Stimulated activated CD8-positive, alpha-beta memory T cell treated with anti-CD3 and anti-CD28 coated beads, Interleukin-2, amount 100 ng/mL, for 48 hours (primary cell): ENCODE measurements around the gene STAB1.

ENCODE experiments used
- DNase-seq, 2 donors: peaks; one replicate each; pipeline ENCODE4 v3.0.0-alpha.2; 2020; ENCODE audit warnings: low read depth in 2 of 2

Gene STAB1, protein sequence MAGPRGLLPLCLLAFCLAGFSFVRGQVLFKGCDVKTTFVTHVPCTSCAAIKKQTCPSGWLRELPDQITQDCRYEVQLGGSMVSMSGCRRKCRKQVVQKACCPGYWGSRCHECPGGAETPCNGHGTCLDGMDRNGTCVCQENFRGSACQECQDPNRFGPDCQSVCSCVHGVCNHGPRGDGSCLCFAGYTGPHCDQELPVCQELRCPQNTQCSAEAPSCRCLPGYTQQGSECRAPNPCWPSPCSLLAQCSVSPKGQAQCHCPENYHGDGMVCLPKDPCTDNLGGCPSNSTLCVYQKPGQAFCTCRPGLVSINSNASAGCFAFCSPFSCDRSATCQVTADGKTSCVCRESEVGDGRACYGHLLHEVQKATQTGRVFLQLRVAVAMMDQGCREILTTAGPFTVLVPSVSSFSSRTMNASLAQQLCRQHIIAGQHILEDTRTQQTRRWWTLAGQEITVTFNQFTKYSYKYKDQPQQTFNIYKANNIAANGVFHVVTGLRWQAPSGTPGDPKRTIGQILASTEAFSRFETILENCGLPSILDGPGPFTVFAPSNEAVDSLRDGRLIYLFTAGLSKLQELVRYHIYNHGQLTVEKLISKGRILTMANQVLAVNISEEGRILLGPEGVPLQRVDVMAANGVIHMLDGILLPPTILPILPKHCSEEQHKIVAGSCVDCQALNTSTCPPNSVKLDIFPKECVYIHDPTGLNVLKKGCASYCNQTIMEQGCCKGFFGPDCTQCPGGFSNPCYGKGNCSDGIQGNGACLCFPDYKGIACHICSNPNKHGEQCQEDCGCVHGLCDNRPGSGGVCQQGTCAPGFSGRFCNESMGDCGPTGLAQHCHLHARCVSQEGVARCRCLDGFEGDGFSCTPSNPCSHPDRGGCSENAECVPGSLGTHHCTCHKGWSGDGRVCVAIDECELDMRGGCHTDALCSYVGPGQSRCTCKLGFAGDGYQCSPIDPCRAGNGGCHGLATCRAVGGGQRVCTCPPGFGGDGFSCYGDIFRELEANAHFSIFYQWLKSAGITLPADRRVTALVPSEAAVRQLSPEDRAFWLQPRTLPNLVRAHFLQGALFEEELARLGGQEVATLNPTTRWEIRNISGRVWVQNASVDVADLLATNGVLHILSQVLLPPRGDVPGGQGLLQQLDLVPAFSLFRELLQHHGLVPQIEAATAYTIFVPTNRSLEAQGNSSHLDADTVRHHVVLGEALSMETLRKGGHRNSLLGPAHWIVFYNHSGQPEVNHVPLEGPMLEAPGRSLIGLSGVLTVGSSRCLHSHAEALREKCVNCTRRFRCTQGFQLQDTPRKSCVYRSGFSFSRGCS (N-terminal part only)

DNA sequence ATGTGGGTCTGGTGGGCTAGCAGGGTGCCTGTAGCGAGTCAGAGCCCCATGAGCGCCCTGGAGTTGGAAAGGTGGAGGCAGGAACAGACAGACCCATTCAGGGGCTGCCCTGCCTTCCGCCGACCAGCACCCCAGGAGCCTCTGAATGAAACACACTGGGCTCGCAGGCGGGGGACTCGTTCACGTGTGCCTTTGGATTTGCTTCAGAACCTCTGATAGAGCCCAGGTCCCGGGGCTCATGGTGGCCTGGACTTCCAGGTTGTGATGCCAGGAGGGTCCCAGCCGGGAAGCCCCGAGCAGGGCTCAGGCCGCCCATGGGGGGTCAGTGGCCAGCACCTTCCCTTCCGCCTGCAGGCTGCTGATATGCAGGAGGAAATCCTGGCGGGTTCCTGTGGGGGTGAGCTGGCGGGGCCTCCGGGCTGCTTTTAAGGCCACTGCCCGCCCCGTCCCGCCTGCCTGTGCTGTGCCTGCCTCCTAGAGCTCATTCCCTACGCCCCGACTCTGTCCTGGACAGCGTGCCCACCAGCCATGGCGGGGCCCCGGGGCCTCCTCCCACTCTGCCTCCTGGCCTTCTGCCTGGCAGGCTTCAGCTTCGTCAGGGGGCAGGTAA lies at the start of gene STAB1:
STAB1 (plus strand) TSS at position 453 of the 610 bp plus-strand sequence; CDS start at position 529, 76 bp downstream.
- DNase-seq = no peak

DNA sequence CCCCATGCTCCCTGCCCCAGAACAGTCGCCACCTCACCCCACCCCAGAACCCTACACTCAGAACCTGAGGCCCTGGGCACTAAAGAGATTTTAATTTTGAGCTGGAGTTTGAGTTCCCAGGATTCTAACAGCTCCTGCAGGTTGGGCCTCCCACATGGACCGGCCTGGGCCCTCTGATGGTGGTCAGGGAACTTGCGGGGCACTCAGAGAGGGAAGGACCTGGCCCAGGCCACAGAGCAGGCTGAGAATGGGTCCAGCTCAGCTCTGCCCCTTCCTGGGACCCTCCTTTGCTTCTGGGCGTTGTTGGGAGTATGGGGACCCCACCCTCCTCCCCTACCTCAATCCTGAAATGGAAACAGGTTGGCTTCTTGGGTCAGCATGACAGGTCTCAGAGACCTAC lies 49.1 kb upstream of the STAB1 start:
- no peak for DNase-seq

DNA sequence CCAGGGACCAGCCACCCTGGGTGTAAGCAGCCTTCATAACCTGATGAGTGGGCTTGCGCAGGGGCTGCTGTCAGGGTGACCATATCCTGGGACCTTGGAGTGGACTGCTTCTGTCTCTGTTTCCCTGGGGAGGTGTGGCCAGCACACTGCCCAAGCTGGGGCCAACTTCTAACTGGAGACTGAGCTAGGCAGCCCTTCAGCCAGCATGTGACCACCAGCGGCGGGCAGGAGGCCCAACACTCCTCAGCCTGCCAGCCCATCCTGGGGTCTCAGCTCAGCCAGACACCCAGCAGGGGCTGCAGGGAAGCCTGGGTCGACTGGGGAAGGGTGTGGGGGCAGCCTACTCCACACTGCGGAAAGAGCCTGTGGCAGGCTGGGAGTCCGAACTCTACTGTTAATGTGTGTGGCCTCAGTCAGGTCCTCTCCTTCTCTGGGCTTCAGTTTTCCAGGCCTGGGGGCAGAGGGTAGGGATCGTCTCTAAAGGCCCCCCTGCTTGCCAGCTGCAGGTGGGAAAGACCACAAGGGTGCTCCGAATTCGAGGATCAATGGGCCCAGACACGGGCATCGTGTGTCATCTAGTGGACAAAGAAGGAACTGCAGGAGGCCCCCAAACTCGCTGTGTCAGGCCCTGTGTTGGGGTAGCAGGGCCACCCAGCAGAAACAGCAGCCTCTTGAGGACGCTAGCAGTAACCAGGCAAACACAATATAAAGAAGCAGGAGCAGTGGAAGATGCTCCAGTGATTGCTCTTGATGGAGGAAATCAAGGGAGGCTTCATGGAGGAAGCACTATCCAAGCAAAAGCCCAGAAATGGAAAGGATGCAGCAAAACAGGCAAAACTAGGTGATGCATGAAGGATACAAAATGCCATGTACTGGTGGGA lies 48.3 kb upstream of the STAB1 start:
- peak; percentile 43 to 65 for DNase-seq

DNA sequence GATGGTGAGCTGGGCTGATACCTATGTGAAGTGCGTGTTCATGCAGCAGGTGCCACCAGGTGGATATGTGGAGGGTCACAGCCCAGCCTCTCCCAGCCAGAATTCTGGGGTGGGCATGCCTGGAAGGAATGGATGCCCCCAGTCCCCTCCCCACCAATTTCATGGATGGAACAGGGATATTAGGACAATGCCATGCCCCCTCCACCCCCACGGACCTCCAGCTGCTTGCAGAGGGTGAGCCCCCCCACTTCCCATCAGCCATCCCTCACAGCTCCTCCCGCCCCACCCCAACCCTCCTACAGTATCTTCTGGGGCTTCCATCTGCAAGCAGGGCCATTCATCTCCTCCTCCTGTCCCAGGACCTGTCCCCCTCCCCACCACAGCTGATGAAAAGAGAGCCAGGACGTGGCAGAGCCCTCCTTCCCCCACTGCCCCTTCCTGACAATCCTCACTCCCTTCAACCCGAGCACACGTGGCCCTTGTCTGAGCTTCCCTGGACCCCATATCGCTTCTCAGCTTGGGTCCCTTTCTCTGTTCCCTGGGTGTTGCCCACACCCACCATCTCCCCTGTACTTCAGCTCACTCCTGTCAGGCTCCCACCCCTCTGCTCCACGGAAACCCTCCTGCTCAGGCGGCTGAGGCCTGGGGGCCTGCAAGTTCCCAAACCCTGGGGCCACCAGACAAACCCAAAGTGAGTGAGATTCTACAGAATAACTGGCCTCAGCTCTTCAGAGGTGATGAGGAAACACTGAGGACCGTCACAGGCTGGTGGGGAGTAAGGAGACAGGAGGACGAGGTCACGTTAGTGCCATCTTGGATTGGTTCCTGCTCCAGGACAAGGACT lies 47.4 kb upstream of the STAB1 start:
- DNase-seq = no peak

DNA sequence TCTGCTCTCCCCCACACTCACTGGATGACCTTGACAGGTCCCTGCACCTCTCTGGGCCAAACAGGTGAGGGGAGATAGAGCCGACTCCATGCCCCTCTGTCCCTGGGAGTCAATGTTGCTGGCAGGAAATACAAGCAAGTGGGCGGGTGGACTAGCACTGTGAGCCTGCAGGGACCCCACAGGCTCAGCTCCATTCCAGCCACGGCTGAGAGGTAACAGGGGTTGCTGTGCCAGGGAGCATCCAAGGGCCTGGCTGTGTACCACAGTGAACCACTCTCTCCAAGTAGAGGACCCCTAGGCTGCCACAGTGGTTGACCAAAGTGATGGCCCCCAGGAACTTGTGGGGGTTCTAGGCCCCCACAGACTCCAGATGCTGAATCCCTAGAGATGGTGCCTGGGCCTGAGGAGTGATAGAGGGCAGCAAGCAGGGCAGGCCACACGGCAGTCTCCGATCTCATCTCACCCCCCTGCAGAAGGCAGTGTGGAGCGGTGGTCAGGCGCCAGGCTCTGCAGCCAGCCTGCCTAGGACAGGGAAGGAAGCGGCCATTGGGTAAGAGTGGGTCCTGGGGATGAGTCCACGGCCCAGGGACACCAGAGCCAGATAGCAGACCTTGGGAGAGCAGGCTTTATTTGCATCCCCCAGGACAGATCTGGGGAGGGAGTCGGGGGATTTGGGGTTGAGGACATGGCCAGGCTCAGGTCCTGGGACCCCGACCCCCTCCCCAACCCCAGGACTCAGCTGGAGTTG lies 44.5 kb upstream of the STAB1 start:
- no peak for DNase-seq

DNA sequence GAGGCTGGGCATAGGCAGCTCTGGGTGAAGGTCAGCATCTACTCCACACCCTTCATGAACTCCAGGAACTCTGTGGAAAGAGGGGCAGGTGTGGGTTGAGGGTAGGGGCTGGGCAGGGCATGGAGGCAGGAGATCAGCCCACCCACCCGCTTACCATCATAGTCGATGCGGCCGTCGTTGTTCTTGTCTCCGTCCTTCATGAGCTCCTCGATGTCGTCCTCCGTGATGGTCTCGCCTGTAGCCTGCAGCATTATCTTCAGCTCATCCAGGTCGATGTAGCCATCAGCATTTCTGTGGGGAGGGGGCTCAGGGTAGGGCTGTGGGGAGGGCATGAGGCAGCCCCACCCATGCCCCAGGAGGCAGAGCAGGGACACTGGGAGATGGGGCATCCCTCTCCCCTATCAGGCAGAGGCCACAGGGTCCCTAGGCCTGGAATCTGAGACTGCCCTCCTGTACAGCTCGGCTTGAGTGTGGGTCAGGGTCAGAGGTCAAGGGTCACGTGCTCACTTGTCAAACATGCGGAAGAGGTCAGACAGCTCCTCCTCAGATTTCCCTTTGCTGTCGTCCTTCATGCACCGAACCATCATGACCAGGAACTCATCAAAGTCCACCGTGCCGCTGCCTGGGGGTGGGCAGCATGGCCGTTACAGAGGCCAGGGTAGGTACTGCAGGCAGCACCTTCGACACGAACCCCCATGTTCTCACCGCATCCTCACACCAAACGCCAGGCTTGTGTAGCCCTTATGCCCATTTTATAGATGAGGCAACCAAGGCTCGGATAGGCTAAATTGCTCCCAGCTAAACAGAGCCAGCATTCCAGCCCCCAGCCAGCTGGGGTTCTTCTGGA lies 43.7 kb upstream of the STAB1 start:
- DNase-seq = no peak

DNA sequence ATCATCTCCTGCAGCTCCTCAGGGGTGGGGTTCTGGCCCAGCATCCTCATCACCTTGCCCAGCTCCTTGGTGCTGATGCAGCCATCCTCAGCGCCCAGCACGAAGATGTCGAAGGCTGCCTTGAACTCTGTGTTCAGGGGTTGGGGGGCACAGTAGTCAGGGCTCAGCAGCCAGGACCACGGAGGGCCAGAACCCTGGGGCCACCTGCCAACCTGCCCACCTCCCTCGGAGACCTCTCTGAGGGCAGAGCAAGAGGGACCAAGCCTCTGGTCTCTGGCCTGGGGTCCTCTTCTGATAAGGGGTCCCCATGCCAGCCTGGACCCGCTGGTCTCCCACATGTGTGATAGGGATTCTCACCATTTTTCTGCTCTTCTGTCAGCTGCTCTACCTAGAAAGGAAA lies 43.0 kb upstream of the STAB1 start:
- no peak for DNase-seq

DNA sequence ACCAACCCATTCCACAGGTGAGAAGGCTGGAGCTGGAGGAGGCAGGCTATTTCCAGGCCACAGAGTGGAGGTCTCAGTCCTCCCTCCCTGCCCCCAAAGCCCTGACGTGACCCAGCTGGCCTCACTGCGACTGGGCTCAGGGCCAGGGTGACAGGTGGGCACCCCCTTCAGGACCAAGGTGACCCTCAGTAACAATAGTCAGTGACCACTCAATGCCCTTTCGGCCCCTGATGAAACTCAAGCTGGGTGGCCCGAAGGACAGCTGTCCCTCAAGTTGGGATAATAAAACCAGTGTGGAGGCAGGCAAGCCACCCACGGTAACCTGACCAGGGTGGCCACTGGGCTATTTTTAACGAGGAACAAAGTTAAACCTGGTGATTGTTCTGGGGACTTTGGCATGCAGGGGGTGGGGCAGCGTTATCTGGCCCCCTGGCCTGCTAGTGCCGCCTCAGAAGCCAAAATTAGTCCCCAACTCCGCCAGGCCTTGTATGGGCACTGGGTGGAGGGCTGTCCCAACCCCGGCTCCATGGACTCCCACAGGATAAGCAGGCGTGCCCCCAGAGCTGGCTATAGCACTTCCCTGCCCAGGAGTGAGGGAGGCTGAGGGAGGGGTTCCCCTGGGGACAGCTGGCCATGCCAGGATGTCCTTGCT lies 42.4 kb upstream of the STAB1 start:
- DNase-seq = no peak

DNA sequence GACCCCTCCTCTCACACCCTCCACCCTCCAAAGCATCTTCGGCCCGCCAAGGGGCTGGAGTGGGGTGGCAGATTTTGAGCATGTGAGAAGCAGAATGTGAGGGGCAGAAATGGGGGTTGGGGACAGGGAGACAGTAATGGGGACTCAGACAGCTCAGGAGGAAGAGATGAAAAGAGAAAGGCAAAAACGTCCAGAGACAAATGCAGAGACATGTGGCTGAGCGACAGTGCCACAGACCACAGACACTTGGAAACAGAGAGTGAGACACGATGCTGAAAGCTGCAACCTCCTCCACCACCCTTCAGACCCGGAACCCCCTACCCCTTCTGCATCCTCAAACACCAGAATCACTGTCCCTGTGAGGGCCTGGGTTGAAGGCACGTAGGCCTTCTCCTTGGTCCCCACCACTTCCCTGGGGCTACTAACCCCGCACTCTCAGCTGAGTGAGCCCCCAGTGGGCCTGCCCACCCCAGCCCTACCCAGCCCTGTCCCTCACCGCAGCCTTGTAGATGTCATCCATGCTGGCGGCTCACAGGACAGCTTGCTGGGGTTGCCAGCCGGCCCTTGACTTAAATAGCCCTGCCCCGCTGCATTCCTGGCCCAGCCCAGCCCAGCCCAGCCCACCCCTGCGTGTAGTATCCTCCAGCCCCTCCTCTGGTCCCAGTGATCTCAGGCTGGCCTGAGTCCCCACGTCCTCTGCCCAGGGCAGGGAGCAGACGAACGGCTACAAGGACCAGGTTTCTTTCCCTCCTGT lies 41.5 kb upstream of the STAB1 start, which contains the start of gene TNNC1:
TNNC1 (minus strand) TSS at position 546 of the 754 bp plus-strand sequence; CDS start at position 520, 26 bp downstream.
- DNase-seq = no peak

DNA sequence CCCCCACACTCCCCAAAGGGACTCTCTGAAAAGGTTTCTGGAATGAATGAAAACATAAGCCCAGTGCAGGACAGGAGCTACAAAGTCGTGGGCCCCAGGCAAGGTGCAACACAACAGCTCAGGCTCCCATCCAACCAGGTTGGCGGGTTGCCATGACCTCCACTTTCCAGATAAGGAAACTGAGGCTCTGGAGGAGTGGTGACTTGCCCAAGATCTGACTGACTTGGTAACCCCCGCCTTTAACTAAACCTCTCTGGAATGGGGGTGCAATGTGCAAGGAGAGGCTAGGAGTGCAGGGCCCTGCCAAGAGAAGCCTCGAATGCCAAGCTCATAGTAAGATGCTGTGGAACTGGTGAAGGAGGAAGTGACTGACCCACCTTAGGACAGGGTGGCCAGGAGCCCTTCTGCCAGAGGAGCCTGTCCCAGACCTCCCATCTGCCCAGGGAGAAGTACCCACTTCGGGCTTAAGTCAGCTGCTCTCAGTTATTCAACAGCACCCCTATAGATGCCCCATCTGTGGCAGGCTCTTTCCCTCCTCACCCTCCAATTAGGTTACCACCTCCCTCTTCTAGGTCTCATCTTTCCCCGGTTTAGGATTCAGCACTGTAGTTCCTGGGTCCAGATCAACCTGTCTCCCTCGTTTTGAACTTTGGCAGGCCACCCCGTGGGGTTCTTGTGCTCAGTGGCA lies 40.7 kb upstream of the STAB1 start:
- no peak for DNase-seq

DNA sequence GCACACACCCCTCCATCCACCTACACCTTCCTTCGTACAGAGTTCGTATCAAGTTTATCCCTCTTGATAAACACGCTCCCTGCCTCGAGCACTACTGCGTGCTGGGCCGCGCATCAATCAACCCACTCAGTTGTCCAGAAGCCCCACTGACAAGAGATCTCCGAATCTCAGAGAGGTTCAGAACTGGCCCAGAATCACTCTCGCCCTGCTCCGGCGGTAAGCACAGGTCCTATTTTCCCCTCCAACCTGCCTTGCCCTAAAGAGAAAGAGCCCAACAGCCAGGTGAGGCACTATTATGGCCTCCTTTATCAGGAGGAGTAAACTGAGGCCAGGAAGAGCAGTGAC lies 40.2 kb upstream of the STAB1 start:
- DNase-seq = no peak

DNA sequence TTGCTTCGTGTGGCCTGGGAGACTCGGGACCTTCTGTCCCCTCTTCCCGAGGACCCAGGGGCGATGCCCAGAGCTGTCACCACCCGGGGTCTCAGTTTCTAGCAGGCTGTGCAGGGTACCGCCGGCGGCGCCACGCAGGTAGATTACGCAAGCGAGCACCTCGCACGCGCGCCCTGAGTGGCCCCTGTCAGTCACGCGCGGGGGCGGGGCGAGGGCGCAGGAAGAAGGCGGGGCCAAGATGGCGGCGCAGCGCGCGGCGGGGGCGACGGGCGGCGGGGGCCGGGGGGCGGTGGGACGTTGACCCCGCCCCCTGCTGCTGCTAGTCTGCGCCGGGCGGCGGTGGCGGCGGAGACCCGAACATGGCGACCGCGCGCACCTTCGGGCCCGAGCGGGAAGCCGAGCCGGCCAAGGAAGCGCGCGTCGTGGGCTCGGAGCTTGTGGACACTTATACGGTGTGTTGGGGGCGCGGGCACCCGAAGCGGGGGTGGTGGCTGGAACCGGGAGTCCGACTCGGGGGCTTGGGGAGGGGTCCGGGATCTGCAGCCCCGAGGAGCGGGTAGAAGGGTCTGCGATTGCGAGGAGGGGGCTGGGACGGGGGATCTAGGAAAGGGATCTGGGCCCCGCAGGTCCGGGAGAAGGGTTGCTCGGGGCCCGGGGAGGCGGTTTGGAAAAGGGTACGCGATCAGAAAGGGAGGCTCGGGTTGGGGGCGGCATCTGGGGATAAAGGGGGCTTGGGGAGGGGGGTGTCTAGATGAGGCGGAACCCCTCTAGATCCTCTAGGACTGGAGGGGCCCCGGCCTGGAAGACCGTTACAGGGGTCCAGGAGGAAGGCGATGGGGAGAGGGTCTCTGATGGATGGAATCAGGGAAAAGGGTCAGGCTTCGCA lies 39.6 kb upstream of the STAB1 start, which contains the start of gene NISCH:
NISCH (plus strand) TSS at position 322 of the 886 bp plus-strand sequence; CDS start at position 360, 38 bp downstream.
- DNase-seq = peak; percentile 95 to 97

DNA sequence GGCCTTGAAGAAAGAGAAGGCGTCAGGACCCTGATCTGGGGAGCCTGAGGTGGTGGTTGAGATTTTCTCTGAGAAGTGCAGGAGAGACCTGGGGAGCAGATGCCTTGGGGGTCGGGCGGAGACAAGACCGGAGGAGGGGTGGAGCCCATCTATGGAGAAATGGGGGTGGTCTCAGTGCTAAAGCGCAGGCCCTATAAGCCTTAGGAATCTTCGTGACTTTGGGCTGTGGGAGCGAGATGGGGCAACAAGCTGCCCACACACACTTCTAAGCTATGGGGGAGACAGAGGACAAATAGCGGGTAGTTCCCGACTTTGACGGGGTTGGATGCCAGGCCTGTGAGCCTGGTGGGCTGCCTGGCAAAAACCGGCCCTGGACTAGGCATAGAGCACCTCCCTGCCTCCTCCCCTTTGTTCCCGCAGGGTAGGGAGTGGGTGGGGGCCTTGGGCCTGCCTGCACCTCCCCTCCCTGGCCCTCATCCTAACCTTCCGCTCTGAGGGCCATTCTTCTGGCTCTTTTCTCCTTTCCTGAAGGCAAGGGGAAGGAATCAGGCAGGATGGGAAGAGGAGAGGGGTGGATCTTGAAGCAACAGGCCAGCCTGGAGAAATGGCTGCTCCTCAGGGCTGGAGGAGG lies 38.9 kb upstream of the STAB1 start:
- DNase-seq = no peak

DNA sequence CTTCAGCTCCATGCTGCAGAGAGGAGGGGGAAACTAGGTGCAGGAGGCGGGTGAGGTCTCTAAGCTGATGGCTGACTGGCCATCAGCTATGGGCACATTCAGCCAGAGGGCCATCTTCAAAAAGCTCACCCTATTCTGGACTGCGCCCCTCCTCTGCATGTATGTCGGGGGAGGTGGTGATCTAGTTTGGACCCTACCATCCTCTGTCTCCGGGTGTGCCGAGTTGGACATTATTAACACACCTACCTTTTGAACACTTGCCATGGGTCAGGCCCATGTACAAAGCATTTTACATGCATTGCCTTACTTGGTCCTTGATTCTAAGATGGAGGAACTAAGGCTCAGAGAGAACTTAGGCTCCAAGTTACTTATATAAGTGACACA lies 38.3 kb upstream of the STAB1 start:
- no peak for DNase-seq
